Measurements from ENCODE around the gene CHRNE.
A peak's percentile ranks its signal among the peaks of the same experiment; 100 is the strongest.

CHRNE gene

DNA sequence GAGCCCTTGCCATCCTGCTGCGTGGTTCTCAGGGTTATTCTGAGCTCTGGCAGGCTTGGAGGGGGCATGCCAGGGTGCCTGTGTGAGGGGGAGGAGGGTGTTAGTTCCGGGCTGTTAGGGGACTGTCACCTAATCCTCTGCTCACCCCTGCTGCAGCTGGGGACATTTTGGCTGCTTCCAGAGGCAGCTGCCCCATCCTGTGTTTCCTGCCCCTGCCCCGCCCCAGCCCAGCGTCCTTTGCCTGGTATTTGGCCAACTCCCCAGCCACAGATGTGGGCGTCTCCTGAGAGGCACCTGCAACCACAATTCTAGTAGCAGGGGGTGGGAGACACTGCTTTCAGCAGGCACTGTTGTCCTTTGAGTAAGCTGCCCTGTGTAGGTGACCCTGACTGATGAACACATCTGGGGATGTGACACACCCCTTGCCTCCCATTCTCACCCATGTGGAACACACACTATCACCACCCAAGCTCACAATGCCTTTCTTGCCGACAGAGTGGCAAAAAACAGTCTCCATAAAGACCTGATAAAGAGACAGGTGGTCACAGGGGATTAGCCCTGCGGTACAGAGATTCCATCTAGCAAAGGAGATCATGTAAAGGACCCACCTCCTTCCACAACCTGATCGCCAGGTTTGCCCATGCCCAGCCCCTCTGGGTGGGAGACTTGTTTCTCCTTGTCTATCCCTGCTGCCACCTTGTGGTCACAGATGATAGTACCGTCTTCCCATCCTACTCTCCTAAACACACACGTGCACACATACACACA, at the start of gene CHRNE:
Gene CHRNE, minus strand, starts transcription at position 48 of the 768 bp plus-strand sequence. Its CDS starts 35 bp downstream, at position 13.
- TF ChIP-seq Cebpa-rat (IDR thresholded peaks at IDR 0.05) = no peak
- Histone ChIP-seq H3K4me2 (peak within 1 kb of the TSS; percentile 57 to 89 (median 71)), H4K20me1 (peaks cover 0 to 10% (median 0%) of the 10 kb centered on the region in 11 experiments; a peak in 6 of 22 replicates), H3K27me3 (peaks cover 24 to 32% (median 31%) of the 10 kb centered on the region in 11 experiments), H3K27ac (peak within 1 kb of the TSS in 4 of 11 experiments; percentile 3 to 44 (median 17); a peak in 6 of 22 replicates), H3K9ac (peak within 1 kb of the TSS in 9 of 11 experiments; percentile 3 to 49 (median 29); a peak in 9 of 22 replicates), H3K36me3 (0 out of 22 replicates have a peak, but pooled peaks cover 0 to 5% (median 0%) of the 10 kb centered on the region in 11 experiments), H3K4me1 (peaks cover 46 to 59% (median 53%) of the 10 kb centered on the region in 10 experiments), H3K4me3 (peak within 1 kb of the TSS in 1 of 10 experiments; percentile 24; a peak in 1 of 20 replicates), H3K9me3 (replicated peaks in 1 of 11) (no peaks in the 10 kb centered on the region)

- peak overlapping the region; percentile 85 to 100 (median 99); a peak in 20 of 22 replicates for H3K9ac ChIP-seq
- peak overlapping the region in 9 of 10 experiments; percentile 56 to 100 (median 95); a peak in 17 of 20 replicates for H3K4me3 ChIP-seq
- no peaks in the 10 kb centered on the region for H3K27me3 ChIP-seq
Observed at GRCh38 chr17:4951486-4951885, 48.6 kb upstream of the CHRNE start.

GRCh38 chr17:4950746-4951204, 47.9 kb upstream of the CHRNE start, which contains the start of gene ENO3:
TSS of gene ENO3 (plus strand) at chr17:4951119. CDS start at chr17:4951830, 711 bp downstream.
- no peaks in the 10 kb centered on the region for H3K9me3 ChIP-seq (replicated peaks in 1 of 11)
- H3K4me2 ChIP-seq = peak within 1 kb of the TSS; percentile 92 to 100 (median 98)
- H4K20me1 ChIP-seq = peaks cover 14 to 25% (median 23%) of the 10 kb centered on the region in 11 experiments
- peak within 1 kb of the TSS; percentile 85 to 100 (median 99) for H3K9ac ChIP-seq
- H3K27me3 ChIP-seq = no peaks in the 10 kb centered on the region
- peaks cover 41 to 54% (median 51%) of the 10 kb centered on the region in 10 experiments for H3K4me1 ChIP-seq
- peaks cover 14 to 28% (median 20%) of the 10 kb centered on the region in 11 experiments for H3K36me3 ChIP-seq
- H3K4me3 ChIP-seq = peak within 1 kb of the TSS; percentile 56 to 100 (median 97)
- peak within 1 kb of the TSS; percentile 91 to 99 (median 98) for H3K27ac ChIP-seq
- TF ChIP-seq Cebpa-rat (IDR thresholded peaks at IDR 0.05) = no peak

More at GRCh38 chr17:4951486-4951885, 48.6 kb upstream of the CHRNE start:
- H3K27ac ChIP-seq = peak overlapping the region in 10 of 11 experiments; percentile 93 to 99 (median 98); a peak in 18 of 22 replicates
- peaks cover 39 to 48% (median 46%) of the 10 kb centered on the region in 10 experiments for H3K4me1 ChIP-seq
- H3K9me3 ChIP-seq (replicated peaks in 1 of 11) = no peaks in the 10 kb centered on the region
- peak overlapping the region; percentile 92 to 100 (median 98) for H3K4me2 ChIP-seq
- H3K36me3 ChIP-seq = peaks cover 7 to 22% (median 13%) of the 10 kb centered on the region in 11 experiments
- no peak for TF ChIP-seq Cebpa-rat (IDR thresholded peaks at IDR 0.05)
- H4K20me1 ChIP-seq = peaks cover 7 to 18% (median 16%) of the 10 kb centered on the region in 11 experiments

- Histone ChIP-seq H3K4me3 (peak overlapping the region; percentile 56 to 100 (median 97)), H3K27me3 (no peaks in the 10 kb centered on the region), H4K20me1 (peaks cover 20 to 31% (median 29%) of the 10 kb centered on the region in 11 experiments), H3K4me1 (peaks cover 46 to 60% (median 56%) of the 10 kb centered on the region in 10 experiments), H3K9me3 (replicated peaks in 1 of 11) (no peaks in the 10 kb centered on the region), H3K4me2 (peak overlapping the region; percentile 92 to 100 (median 98)), H3K27ac (peak overlapping the region; percentile 91 to 99 (median 98)), H3K36me3 (peaks cover 19 to 31% (median 25%) of the 10 kb centered on the region in 11 experiments), H3K9ac (peak overlapping the region; percentile 85 to 100 (median 99))
- TF ChIP-seq Cebpa-rat (IDR thresholded peaks at IDR 0.05) = no peak
Observed at GRCh38 chr17:4950075-4950745, 47.3 kb upstream of the CHRNE start.

DNA sequence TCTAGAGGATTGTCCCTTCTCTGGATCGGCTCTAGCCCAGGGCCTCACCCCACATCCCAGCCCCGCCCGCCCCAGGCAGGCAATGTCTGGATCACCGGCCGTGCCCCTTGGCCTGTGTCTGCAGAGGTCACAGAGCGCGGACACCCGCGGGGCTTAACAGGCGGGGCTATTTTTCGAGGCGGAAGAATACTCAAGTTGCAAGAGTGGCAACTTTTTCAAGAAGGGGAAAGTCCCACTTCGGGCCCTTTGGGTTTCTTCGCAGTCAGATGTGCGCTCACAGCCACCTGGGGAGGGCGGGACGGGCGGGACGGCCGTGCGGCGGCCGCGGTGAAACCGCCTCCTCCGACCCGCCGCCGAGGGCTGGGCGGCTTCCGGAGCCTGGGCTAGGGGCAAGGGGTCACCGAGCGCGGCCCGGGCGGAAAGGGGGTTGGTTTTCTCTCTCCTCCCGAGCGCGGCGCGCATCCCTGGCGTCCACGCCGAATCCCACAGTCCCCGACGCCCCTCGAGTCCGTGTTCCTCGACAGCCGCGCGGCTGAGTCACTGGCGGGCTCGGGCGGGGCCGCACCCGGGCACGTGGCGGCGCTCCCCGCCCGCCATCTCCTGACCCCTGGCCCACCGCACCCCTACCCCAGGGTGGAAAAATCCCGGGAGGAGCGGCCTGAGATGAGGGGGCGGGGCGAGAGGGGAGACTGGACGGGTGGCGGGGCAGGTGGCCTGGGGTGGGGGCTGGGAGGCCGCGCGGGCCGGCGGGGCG, 46.6 kb upstream of the CHRNE start:
- Histone ChIP-seq H3K27me3 (no peaks in the 10 kb centered on the region), H3K4me1 (peaks cover 52 to 67% (median 63%) of the 10 kb centered on the region in 10 experiments), H3K4me2 (peak overlapping the region; percentile 79 to 100 (median 98)), H3K9me3 (replicated peaks in 1 of 11) (no peaks in the 10 kb centered on the region), H3K36me3 (peaks cover 26 to 34% (median 32%) of the 10 kb centered on the region in 11 experiments), H4K20me1 (peaks cover 27 to 38% (median 36%) of the 10 kb centered on the region in 11 experiments), H3K4me3 (peak overlapping the region; percentile 85 to 100 (median 98)), H3K9ac (peak overlapping the region; percentile 85 to 100 (median 99)), H3K27ac (peak overlapping the region; percentile 91 to 99 (median 98))
- no peak for TF ChIP-seq Cebpa-rat (IDR thresholded peaks at IDR 0.05)

DNA sequence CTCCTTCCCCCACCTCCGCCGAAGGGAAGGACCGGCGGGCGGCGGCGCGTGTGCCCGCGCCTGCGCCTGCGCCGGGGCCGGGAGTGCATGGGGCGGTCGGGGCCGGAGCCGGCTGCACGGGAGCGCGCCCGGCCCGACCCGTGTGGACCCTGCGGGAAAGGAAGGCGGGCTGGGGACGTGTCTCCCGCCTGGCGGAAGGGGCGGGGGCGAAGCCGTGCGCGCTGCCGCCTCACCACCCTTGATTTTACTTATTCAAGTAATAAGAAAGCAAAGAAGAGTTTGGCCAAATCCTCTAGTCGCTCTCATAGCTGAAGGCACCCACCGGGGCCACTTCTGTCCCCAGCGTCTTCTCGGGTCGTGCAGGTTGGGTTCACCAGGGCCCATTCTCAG, 46.0 kb upstream of the CHRNE start:
- Histone ChIP-seq H3K4me2 (peak overlapping the region; percentile 79 to 100 (median 98)), H3K9ac (peak overlapping the region; percentile 85 to 100 (median 99)), H4K20me1 (peaks cover 33 to 44% (median 41%) of the 10 kb centered on the region in 11 experiments), H3K9me3 (replicated peaks in 1 of 11) (no peaks in the 10 kb centered on the region), H3K27me3 (no peaks in the 10 kb centered on the region), H3K36me3 (peaks cover 31 to 40% (median 38%) of the 10 kb centered on the region in 11 experiments), H3K4me1 (peaks cover 55 to 69% (median 65%) of the 10 kb centered on the region in 10 experiments), H3K4me3 (peak overlapping the region; percentile 85 to 100 (median 98)), H3K27ac (peak overlapping the region; percentile 91 to 99 (median 98))
- peak in 1 of 11 experiments; percentile 7; a peak in 2 of 22 replicates for TF ChIP-seq Cebpa-rat (IDR thresholded peaks at IDR 0.05)

DNA sequence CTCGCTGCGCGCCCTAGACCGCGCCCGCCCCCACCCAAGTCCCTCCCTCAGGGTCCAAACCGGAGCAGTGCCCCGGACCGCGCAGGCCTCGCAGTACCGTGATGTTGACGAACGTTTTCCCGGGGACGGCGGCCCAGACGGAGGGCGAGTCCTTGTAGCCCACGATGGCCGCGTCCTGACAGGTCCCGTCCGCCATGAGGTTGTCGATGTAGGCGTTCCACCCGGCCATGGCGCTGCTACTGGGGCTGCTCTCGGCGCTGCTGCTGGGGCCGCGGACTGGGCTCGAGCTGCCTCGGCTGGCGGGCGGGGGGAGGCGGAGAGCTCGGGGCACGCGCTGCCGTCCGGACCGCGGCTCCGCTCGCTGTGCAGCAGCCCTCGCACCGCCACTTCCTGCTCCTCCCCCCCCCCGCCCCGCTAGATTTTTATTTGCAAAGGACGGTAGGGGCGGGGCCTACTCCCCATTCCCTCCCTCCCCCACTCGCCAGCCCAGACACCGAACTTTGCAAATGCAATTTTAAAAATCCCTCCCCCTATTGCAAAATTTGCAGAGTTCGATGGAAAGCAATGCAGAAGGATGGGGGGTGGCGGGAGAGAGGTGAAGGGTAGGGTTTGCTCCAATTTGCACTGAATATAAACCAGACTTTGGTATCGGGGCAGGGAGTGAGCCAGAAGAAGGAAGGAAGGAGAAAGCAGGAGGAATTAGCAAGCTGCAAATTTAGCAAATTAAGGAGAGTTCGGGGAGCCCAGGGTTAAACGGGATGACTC, 45.5 kb upstream of the CHRNE start, which contains the start of gene PFN1:
Gene PFN1, minus strand, starts transcription at position 365 of the 765 bp plus-strand sequence. Its CDS starts 136 bp downstream, at position 229.
- H3K9ac ChIP-seq = peak within 1 kb of the TSS; percentile 91 to 100 (median 99)
- H3K4me1 ChIP-seq = peaks cover 55 to 69% (median 65%) of the 10 kb centered on the region in 10 experiments
- peak in 10 of 11 experiments; percentile 36 to 91 (median 81); a peak in 17 of 22 replicates for TF ChIP-seq Cebpa-rat (IDR thresholded peaks at IDR 0.05)
- H4K20me1 ChIP-seq = peaks cover 39 to 50% (median 47%) of the 10 kb centered on the region in 11 experiments
- H3K36me3 ChIP-seq = peaks cover 37 to 46% (median 44%) of the 10 kb centered on the region in 11 experiments
- H3K27ac ChIP-seq = peak within 1 kb of the TSS; percentile 91 to 99 (median 98)
- H3K27me3 ChIP-seq = no peaks in the 10 kb centered on the region
- peak within 1 kb of the TSS; percentile 85 to 100 (median 98) for H3K4me3 ChIP-seq
- no peaks in the 10 kb centered on the region for H3K9me3 ChIP-seq (replicated peaks in 1 of 11)
- peak within 1 kb of the TSS; percentile 79 to 100 (median 98) for H3K4me2 ChIP-seq

Measured in BLaER1 treated with 17β-estradiol and CSF1 and Interleukin-3, amounts not matched to agents 10 nM and 100 nM (cell line).